ENCODE results near the gene FGF22.

FGF22 gene

DNA sequence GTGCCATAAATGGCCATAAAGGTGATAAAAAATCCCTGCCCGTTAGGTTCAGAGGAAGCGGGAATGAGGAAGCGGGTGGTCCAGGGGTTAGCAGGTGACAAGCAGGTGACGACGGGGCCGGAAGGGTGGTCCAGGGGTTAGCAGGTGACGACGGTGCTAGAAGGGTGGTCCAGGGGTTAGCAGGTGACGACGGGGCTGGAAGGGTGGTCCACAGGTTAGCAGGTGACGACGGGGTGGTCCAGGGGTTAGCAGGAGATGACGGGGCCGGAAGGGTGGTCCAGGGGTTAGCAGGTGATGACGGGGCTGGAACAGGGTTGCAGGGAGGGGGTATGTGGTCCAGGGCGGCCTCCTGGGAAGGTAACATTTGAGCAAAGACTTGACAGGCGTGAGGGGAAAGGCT lies 49.3 kb downstream of the FGF22 start:
- Histone ChIP-seq H3K27ac (no peak overlapping the region), H3K36me3 (no peaks in the 10 kb centered on the region), H3K4me3 (no peak overlapping the region), H3K4me1 (no peaks in the 10 kb centered on the region), H3K27me3 (no peaks in the 10 kb centered on the region), H3K9me3 (no peaks in the 10 kb centered on the region)
- DNase-seq: no peak
- TF ChIP-seq, protein P1, sequence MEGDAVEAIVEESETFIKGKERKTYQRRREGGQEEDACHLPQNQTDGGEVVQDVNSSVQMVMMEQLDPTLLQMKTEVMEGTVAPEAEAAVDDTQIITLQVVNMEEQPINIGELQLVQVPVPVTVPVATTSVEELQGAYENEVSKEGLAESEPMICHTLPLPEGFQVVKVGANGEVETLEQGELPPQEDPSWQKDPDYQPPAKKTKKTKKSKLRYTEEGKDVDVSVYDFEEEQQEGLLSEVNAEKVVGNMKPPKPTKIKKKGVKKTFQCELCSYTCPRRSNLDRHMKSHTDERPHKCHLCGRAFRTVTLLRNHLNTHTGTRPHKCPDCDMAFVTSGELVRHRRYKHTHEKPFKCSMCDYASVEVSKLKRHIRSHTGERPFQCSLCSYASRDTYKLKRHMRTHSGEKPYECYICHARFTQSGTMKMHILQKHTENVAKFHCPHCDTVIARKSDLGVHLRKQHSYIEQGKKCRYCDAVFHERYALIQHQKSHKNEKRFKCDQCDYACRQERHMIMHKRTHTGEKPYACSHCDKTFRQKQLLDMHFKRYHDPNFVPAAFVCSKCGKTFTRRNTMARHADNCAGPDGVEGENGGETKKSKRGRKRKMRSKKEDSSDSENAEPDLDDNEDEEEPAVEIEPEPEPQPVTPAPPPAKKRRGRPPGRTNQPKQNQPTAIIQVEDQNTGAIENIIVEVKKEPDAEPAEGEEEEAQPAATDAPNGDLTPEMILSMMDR (IDR thresholded peaks at IDR 0.05): no peak
- intact Hi-C loops (cut with DNase I; ENCODE audit: low total_unique reads): no loop called here

DNA sequence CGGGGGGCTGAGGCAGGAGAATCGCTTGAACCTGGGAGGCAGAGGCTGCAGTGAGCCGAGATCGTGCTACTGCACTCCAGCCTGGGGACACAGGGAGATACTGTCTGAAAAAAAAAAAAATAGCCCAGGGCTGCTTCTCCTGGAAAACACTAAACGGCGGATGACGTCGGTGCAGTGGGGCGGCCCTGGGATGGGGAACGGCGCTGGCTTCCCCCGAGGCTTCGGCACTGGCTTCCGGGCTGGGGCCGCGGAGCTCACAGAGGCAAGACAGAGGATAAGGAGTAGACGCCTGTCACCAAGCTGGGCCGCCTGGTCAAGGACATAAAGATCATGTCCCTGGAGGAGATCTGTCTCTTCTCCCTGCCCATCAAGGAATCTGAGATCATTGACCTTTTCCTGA lies 50.5 kb downstream of the FGF22 start:
- no peaks in the 10 kb centered on the region for H3K4me1 ChIP-seq
- H3K36me3 ChIP-seq: no peaks in the 10 kb centered on the region
- peaks cover 0 to 6% of the 10 kb centered on the region in 2 donors for H3K27me3 ChIP-seq
- no peak for DNase-seq
- no peaks in the 10 kb centered on the region for H3K9me3 ChIP-seq
- TF ChIP-seq, protein P1 (IDR thresholded peaks at IDR 0.05): no peak
- intact Hi-C loops (cut with DNase I; ENCODE audit: low total_unique reads): no loop called here
- no peak overlapping the region for H3K4me3 ChIP-seq
- H3K27ac ChIP-seq: no peak overlapping the region

Data from tibial artery (tissue), 4 donors.